HG03103 (cell line): ENCODE data around the gene AP2M1.
"Not testable (repeated sequence)": the region's sequence is repeated elsewhere in the genome, so short reads cannot be mapped to it uniquely, and the experiment has no call there.

Experiments used
- ATAC-seq: cut with Tn5 transposase; IDR thresholded peaks from one replicate; pipeline ENCODE4 v1.9.1; 2021; ENCODE audit warnings: low read depth; ENCODE audit not compliant: unreplicated experiment

Gene AP2M1

GRCh38 chr3:184155644-184156521 lies 18.8 kb upstream of the AP2M1 start:
- peak; percentile 8 for ATAC-seq

- ATAC-seq = no peak
These were observed 18.1 kb upstream of the AP2M1 start for GRCh38 chr3:184156522-184156955.

DNA sequence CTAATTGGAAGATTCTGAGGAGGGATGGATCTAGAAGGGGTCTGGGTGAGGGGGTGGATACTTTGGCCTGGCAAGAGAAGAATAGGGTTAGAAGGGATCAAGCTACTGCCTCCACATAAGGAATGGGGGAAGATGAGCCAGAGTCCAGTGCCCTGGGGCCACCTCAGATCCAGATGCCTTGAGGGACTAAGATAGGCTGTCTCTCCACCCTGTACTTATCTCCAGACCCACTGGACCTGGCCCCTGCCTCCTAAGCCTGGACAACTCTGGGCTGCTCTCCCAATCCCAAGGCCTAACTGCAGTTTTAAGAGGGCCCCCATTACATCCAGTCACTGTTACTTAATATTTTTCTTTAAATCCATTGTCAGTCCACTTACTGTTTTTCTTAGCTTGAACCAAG lies 17.4 kb upstream of the AP2M1 start:
- ATAC-seq = no peak

DNA sequence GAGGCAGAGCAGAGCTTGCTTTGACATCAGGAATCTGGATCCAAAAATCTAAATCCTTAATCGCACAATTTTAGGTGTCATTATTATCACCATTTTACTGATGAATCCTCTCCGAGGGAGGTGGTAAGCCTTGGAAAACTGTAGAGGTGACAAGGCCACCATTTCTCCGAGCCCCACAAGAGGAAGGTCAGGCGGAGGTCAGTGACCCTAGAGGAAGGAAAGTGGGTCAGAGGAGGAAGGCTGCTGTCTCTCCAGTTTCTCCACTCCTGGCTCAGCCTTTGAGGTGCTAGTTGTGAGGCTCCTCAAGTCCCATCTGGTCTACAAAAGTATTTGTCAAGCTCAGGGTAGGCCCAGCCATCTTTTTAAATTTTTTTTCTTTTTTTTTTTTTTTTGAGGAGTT lies 16.3 kb upstream of the AP2M1 start:
- ATAC-seq = no peak

DNA sequence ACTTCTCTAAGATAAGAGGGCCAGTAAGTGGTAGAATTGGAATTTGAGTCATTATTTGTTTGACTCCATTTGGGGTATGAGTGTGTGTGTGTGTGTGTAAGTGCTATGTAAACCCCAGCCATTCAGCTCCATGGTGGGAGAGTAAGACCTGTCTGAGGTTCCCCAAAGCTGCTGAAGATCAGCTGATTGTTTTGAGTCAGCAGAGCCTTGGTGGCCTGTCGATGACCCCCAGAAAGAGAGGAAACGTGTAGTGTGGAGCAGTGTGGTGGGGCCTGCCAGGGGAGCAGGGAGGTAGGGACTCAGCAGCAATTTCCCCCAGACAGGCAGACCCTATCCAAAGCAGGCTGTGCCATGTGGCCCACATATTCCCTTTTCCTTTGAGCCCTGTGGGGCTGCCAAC lies 14.2 kb upstream of the AP2M1 start:
- ATAC-seq = no peak

DNA sequence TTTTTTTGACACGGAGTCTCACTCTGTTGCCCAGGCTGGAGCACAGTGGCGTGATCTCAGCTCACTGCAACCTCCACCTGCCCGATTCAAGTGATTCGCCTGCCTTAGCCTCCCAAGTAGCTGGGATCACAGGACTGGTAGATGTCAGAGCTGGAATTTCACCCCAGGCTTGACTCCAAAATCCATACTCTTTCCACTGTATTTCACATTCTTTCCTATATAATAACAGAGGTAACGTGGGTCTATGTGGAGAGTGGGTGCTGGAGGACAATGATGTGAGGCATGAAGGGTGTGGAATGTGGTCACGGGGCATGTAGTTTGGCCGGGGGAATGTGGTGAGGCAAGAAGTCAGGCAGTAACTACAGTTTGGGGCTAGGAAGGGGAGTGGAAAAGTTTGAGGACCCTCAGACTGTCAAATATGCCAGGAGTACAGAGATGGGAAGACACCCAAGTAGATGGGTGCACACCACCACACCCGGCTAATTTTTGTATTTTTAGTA lies 12.0 kb upstream of the AP2M1 start:
- ATAC-seq = not testable (repeated sequence)

- no peak for ATAC-seq
These were observed 9.9 kb upstream of the AP2M1 start for GRCh38 chr3:184164648-184165330.

DNA sequence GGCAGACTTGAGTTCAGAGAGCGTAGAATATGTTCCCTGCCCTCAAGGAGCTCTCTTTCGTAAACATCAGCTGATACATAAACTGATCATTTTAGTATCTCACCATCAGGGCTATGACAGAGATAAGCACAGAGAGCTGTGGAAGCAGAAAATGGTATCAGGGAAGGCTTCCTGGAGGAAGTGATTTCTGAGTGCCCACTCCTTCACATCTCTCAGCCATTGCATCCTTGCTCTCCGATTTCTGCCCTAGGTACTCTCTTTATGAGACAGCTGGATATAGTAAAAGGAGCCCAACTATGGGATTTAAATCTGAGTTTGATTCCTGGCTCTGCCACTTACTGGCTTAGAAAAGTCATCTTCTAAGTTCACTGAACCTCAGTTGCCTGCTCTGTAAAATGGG lies 9.1 kb upstream of the AP2M1 start:
- ATAC-seq = no peak

- no peak for ATAC-seq
These were observed 8.0 kb upstream of the AP2M1 start for GRCh38 chr3:184166671-184167070.

DNA sequence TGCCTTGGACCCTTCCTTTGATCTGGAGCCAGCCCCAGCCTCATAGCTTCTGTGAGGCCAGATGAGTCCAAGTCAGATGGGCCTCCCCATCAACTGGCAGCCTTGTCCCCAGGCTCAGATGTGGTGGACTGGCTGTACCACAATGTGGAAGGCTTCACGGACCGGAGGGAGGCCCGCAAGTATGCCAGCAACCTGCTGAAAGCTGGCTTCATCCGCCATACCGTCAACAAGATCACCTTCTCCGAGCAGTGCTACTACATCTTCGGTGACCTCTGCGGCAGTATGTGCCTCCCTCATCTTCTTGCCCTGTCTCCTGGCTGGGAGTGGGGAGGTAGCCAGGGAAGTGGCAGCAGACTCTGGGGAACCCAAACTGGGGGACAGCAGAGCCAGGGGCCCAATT lies 6.9 kb upstream of the AP2M1 start:
- ATAC-seq = no peak

DNA sequence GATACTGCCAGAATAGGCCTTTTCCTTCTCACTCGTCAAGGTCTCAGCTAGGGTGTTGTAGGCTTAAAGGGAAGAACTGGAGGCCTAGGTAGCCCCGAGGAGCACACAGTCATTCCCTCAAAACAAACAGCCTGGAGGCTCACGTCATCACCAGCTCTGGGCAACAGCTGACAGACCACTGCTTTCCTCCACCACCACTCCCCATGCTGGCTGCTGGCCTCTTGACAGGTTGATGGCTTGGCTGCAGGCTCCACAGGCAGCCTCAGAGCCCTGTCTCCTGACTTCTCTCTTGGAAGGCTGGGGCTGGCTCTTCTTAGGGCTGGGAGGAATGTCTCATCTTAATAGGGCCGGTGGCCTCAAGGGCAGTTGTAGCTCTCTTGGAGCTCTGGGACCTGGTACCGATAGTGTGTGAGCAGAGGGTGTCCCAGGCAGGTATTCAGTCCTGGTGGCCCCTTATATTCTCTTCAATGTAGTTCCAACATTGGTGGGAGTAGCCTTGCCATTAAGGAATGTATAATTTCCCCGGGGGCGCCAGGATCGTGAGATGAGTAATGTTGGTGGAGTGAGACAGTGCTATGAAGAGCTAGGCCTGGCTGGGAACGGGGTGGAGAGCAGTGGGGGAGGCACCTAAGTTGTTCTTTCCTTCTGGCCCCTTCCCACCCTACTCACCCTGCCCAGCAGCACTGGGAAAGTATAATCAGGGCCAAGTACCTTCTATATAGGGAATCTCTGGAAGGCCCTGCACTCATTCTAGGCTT lies 6.1 kb upstream of the AP2M1 start:
- no peak for ATAC-seq

GRCh38 chr3:184169896-184170875 lies 4.5 kb upstream of the AP2M1 start:
- ATAC-seq = no peak

DNA sequence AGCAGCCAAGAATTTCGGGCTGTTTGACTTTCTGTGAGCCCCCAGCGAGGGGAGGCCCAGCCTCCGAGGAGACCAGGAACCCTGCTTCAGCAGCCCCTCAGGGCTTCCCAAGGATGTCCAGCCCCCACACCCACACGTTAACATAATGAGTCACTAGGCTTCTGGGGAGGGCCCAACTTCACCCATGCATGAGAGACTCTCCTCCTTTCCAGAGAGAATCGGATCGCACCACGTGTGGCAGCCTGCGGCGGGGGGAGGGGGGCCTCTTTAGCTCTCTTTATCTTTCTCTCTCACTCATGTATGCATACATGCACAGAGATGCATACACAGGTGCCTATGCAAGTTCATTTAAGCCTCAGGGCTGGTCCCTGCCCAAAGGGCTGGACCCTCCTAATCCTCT lies 3.1 kb upstream of the AP2M1 start:
- ATAC-seq = no peak

GRCh38 chr3:184172681-184173373 lies 1.8 kb upstream of the AP2M1 start:
- ATAC-seq = no peak

DNA sequence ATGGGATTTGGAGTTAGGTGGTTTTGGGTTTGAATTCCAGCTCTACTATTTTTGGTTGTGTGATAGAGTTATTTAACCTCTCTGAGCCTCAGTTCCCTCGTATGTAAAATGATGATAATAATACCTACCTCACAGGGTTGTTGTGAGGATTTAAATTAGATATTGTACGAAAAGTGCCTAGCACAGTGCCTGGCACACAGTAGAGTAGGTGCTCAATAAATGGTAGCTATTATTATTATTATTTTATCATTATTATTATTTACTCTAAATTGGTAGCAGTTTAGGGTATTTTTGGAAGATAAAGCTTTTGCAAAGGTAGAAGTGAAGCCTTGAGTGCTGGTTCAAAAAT lies 1.3 kb upstream of the AP2M1 start:
- ATAC-seq = no peak

GRCh38 chr3:184174284-184174645 lies 390 bp upstream of the AP2M1 start:
- ATAC-seq = no peak

DNA sequence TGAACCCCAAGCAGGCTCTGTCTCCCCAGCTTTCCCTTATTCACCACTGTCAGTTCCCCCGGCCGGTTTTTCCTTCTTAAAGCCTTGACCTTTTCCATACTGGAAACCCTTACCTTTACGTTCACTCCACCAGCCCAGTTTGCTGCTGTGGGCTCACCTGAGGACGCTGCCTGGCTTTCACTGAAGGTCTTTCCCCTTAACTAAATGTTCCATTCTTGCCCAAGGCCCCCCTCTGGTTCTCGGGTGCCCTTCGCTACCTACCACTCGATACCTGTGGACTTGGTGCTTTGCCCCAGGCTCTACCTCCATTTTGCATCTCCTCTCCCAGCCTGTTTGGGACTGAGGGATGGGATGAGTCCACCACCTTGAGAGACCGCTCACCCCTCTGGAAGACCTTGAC lies 851 bp downstream of the AP2M1 start:
- ATAC-seq = no peak

DNA sequence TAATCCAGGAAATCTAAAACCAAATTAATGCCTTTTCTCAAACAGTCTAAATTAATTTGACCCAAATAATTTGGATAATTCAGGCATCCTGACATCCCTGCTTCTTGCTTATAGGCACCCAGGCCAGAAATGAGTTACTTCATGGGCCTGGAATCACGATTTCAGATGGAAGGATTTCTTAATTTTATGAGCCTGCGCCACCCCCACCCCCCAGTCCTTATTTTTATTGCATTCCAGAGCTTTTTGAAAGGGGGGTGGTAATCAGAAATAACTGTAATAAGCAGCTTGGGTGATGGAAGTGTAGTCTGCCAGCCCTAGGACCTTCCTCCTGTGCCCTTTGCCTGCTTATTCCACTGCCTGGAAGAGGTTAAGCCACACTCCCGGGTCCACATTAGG lies 1.3 kb downstream of the AP2M1 start:
- ATAC-seq = no peak
